ENCODE measurements around the gene RAD1.
"Not testable (repeated sequence)": the region's sequence is repeated elsewhere in the genome, so short reads cannot be mapped to it uniquely, and the experiment has no call there.

Gene RAD1, protein sequence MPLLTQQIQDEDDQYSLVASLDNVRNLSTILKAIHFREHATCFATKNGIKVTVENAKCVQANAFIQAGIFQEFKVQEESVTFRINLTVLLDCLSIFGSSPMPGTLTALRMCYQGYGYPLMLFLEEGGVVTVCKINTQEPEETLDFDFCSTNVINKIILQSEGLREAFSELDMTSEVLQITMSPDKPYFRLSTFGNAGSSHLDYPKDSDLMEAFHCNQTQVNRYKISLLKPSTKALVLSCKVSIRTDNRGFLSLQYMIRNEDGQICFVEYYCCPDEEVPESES

GRCh38 chr5:34915139-34915855 is at the start of gene RAD1, which contains the start of gene BRIX1:
Gene RAD1, minus strand, starts transcription at chr5:34915504. Its CDS starts 612 bp downstream, at chr5:34914892.
Gene BRIX1, plus strand, starts transcription at chr5:34915711. Its CDS starts 28 bp downstream, at chr5:34915739.
- peak; percentile 97 for DNase-seq (ENCODE audit: low read depth, low spot score)

GRCh38 chr5:34959323-34959722 is 44.0 kb upstream of the RAD1 start:
- no peak for DNase-seq (ENCODE audit: low read depth, low spot score)

DNA sequence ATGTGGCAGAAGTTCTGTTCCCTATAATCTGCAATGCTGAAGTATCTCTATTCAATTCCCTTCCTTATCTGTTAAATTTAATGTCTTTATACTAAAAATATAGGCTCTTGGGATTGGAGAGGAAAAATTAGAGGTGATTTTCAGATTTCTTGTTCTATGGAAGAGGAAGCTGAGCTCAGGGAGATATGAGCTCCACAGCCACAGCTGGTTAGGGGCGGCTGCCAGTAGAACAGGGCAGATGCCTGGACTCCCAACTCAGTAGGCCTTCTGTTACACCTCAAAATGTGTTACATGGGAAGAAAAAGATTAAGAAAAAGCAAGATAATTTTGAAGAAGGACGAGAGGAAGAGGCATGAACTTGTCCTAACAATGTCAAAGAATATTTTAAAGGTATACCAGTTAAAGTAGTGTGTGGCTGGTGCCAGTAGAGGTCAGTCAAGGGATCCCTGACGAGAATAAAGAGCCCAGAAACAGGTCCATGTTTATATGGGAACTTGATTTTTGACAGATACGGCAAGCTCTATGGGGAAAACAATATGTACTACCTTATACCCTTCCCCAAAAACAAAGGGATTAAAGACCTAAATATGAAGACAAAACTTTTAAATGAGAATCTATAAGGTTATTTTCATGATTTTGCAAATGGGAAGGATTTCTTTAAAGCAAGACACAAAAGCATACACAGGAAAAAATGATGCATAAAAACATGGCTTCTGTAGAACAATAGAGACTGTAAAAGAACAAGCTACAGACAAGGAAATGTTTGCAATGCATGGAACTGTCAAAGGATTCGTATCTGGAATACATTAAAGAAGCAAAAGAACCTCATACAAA is 42.8 kb upstream of the RAD1 start:
- peak; percentile 17 for DNase-seq (ENCODE audit: low read depth, low spot score)

DNA sequence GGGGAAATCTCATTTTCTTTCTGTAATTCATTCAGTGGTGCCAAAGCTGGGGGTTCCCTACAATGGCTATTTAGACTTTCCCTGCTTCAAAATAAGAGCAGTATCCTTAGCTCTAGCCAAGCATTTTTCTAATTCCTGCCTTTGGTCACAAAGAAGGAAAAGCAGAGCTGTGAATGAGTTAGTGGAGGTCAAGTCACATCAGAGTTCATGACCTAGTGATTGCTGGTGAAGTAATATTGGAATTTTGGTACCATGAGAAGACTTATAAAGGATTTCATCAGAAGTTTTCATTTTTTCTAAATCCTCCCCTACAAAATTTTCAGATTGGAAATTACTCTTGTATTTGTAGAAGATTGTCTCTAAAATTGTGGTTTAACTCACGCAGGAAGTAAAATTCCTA is 42.0 kb upstream of the RAD1 start:
- DNase-seq (ENCODE audit: low read depth, low spot score): no peak

DNA sequence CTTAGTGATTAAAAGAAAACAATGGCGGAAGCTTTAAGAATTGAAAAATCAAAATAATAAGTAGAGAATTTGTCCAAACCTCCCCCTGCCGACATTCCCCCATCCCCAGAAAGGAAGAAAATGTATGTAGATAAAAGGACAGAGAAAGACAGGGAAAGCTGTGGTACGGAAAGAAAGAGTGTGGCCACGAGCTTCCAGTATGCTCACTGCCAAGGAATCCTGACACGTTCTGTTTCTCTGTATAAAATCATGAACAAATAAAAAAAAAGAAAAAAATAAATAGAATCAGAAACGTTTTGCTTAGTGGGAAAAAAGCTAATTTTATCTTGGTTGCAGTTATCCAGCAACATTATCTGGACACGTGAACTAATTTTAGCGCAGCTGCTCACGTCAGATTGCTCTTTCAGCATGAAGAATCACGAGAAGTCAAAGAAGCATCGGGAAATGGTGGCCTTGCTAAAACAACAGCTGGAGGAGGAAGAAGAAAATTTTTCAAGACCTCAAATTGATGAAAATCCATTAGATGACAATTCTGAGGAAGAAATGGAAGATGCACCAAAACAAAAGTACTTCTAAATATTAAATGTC is 29.2 kb upstream of the RAD1 start:
- DNase-seq (ENCODE audit: low read depth, low spot score): no peak

DNA sequence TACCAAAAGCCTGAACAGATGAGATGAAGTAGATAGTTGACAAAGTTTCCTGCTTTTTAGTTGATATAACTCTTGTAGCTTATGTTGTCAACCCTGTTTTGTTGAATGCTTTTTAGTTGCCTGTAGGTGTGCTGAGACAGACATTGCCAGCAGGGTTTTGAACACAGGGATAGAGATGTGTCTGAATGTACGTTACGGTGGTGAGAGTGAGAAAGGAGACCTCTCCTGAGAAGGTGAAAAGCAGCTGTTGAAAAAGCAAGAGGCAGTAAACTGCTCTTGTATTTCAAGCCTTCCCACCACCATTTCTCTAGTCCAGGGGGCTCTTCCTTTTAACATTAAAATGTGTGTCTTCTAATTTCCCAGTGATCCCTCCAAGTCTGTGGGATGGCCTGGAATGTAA is 28.7 kb upstream of the RAD1 start:
- DNase-seq (ENCODE audit: low read depth, low spot score): no peak

DNA sequence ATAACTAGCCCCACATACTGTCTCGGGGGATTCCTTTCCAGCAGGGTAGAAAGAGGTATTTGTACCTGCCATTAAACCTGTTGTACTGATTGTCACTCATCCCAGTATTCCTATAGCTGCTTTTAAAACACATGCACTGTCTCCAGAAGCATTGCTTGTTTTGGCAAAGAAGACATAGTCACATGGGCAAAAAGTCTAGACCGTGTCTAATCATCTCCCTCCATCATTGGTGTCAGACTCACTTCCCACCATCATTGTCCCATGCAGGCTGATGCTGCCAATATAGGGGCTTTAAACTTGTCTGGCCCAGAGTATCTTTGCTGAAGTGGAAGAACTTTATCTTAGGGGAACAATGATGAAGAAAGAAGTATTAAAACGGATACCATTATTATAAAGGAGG is 26.6 kb upstream of the RAD1 start:
- no peak for DNase-seq (ENCODE audit: low read depth, low spot score)

DNA sequence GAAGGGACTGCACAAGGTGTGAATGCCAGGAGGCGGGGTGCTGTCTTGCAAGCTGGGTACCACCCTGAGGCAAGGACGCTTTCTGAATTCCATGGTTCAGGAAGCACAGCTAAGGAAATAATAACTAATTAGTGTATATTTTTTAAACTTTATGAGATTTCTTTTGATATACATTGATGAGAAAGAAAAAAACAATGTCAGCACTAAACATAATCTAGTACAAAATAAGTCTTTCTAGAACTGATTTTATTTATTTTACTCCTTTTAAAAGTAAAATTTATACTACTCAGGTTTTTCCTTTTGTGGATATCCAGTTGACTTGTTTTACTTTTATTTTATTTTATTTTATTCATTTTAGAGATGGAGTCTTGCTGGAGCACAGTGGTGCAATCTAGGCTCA is 17.6 kb upstream of the RAD1 start:
- DNase-seq (ENCODE audit: low read depth, low spot score): no peak

DNA sequence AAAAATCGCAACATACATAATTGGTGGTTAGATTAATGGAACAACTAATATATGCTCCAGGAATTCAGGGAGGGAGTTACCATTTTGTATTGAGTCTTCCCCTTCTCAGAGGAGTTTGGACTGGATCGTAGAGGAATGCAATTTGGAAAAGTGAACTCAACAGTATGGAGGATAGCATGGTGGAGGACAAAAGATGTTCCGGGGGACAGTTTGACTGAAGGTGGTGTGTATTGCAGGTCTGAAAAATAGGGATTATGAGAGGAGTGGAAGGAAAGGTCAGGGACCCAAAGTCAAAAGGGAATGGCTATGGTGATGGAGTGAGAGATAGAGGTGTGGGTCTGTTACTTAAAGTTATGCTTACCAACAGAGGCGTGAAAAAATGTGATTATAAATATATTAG is 15.6 kb upstream of the RAD1 start:
- no peak for DNase-seq (ENCODE audit: low read depth, low spot score)

GRCh38 chr5:34930462-34930844 is 15.1 kb upstream of the RAD1 start:
- no peak for DNase-seq (ENCODE audit: low read depth, low spot score)

DNA sequence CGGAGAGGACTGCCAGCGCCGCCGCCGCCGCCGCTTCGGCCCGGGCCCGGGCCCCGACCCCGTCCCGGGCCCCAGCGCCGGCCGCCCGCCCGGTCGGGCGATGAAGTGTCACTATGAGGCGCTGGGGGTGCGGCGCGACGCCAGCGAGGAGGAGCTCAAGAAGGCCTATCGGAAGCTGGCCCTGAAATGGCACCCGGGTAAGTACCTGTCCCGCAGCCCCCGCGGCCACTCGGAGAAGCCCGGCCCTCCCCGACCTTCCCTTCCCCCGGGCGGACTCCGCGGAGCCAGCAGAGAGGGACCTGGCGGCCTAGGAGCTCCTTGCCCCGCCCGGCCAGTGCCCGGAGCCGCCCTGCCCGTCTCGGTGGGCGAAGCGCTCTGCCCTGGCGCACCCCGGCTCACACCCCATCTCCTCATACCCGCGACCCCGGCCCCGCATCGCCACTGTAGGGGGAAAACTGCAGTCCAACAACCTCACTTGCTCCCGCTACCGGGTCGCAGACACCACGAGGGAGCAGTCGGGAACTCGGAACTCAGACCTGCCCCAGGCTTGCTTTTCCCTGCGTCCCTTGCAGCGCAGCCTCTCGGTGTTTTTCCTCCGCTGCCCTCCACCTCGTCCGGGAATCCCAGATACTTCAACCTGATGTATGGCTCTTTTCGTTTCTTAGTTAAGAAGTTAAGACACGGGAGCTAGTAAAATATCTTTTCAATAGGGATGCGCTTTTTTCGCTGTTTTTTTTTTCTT is 14.6 kb upstream of the RAD1 start:
- DNase-seq (ENCODE audit: low read depth, low spot score): peak; percentile 82

- peak; percentile 99 for DNase-seq (ENCODE audit: low read depth, low spot score)
Observed at GRCh38 chr5:34929134-34929719, 13.9 kb upstream of the RAD1 start, which contains the start of gene DNAJC21. Gene DNAJC21, plus strand, starts transcription at chr5:34929559. Its CDS starts 261 bp downstream, at chr5:34929820.

DNA sequence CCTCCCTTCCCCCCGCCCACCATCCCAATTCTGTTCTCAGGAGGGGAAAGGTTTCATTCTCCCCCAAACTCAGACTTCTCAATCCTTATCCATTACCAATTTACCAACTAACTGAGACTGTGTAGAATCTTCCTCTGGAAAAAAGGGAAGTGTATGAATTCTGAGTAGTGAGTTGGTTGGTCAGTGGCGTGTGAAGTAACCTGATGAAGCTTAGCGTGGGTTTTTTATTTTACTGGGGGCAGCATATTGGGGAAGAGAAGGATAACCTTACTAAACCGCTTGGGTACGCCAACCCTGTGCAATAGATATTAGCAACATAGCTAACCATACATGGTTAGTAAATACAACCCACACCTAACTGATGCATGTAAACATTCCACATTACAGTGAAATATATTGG is 13.0 kb upstream of the RAD1 start:
- no peak for DNase-seq (ENCODE audit: low read depth, low spot score)

DNA sequence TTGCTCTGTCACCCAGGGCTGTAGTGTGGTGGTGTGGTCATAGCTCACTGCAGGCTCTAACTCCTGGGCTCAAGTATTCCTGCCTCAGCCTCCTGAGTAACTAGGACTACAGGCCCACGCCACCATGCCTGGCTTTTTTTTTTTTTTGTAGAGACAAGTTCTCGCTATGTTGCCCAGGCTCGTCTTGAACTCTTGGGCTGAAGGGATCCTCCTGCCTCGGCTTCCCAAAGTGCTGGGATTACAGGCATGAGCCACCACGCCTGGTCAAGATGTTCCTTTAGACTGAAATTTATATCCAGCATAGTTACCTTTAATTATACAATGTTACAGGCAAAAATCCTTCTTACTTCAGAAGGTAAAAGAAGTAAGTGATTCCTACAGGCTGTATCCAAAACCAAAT is 12.5 kb upstream of the RAD1 start:
- no peak for DNase-seq (ENCODE audit: low read depth, low spot score)

DNA sequence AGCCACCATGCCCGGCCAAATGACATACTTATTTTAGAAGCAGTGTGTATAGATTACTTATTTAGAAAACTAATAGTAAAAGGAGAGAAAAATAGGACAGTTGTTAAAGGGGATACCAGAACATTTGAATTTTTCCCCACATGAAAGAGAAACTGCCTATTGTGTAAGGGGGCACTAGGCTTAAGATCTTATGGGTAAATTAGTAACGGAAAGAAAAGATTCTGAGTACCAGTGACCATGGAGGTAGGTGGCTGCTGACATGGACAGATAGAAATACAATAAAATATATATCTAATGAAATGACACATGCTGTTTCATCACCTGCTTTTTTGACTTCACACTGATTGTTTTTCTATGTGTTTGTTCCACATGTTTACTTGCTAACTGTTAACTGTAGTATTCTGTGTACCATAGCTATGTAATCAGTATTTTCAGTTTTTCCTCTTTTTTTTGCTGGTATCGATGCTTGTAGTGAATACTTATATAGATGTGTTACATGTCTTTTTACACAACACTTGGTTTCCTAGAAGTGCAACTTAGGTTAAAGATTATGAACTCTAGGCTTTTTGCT is 11.1 kb upstream of the RAD1 start:
- no peak for DNase-seq (ENCODE audit: low read depth, low spot score)

GRCh38 chr5:34924462-34924765 is 9.1 kb upstream of the RAD1 start:
- no peak for DNase-seq (ENCODE audit: low read depth, low spot score)

DNA sequence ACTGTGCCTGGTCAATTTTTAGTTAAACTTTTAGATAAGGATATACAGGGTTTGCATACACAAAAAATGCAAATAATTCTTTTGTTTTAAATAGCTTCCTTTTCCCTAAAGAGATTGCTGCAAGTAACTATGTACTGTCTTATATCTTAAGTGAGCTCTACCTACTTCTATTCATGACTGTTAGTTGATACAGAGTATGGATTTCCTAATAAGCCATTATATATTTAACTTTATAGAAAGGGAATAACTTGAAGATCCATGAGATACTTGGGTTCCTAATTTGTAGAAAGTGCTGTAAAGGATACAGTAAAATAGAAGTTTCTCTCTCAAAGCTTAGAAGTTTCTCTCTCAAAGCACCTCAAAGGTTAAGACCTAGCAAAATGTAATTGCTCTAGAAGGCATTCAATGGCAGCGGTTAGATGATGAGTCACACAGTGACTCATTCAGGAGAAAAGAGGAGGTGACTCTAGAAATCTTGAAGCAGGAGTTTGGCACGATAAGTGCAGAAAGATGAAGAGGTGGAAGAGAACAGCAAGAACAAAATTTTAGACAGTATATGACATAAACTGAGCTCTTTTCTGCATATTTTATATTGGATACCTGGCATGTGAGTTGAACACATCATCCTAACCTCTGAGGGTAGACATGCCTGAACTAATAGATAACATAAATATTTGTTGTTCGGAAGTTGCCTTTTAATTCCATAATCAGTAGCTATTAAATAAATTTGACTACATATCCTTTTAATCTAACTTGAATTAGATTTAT is 8.6 kb upstream of the RAD1 start:
- no peak for DNase-seq (ENCODE audit: low read depth, low spot score)

GRCh38 chr5:34923256-34923655 is 8.0 kb upstream of the RAD1 start:
- DNase-seq (ENCODE audit: low read depth, low spot score): not testable (repeated sequence)

DNA sequence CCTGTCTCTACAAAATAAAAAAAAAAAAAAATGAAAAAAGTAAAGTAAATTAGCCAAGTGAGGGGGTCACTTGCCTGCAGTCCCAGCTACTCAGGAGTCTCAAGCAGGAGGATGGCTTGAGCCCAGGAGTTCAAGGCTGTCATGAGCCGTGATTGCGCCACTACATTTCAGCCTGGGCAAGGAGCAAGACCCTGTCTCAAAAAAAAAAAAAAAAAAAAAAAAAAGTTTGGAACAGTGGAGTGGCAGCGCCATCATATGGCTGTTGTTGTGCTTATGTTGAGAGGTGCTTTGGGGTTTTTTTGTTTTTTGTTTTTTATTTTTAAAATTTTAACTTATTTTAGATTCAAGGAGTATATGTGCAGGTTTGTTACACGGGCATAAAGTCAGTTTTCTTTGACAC is 3.8 kb upstream of the RAD1 start:
- DNase-seq (ENCODE audit: low read depth, low spot score): no peak

- DNase-seq (ENCODE audit: low read depth, low spot score): no peak
Observed at GRCh38 chr5:34918025-34918424, 2.7 kb upstream of the RAD1 start.

Data from ELF-1 (cell line).